Measurements from ENCODE around the gene CHD5.

- no peak for TF ChIP-seq EZH2 (IDR thresholded peaks at IDR 0.05)
- TF ChIP-seq POLR2AphosphoS5 (IDR thresholded peaks at IDR 0.05; ENCODE audit: borderline replicate concordance, low read depth, low read length): no peak
Measured at GRCh38 chr1:6162341-6162740, 17.8 kb downstream of the CHD5 start.
